ENCODE results near the gene DHRS9.

GRCh38 chr2:169141713-169142352, 72.5 kb downstream of the DHRS9 start:
- peak; percentile 85 for TF ChIP-seq CTCF (IDR thresholded peaks at IDR 0.05; ENCODE audit: low read depth, low read length)
- no peak for TF ChIP-seq EZH2phosphoT487 (IDR thresholded peaks at IDR 0.05; ENCODE audit: low read depth)
